Measurements from ENCODE around the gene VPS13C.

DNA sequence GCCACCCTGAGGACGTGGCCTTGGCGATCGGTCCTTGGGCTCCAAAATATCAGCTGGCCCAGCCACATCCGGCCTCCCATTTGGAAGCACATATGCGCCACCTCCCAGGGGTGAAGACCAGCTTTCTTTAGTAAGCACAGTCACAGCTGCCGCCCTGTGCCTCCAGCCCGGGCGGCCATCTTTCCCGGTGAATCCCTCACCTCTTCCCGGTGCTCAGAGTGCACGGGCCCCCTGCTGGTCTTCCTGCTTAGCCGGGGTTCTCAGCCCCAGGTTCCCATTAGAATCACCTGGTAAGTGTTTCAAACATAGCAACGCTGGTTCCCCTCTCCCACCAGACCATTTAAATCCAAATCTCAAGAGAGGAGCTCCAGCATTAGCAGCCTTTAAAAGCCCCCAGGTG is 232.2 kb downstream of the VPS13C start:
- no peak for TF ChIP-seq ELF4 (IDR thresholded peaks at IDR 0.05)
- TF ChIP-seq SUZ12 (IDR thresholded peaks at IDR 0.05) = no peak
- no peak for TF ChIP-seq FOXM1 (IDR thresholded peaks at IDR 0.05; ENCODE audit: borderline replicate concordance)
- TF ChIP-seq FOXA1 (IDR thresholded peaks at IDR 0.05) = no peak
- TF ChIP-seq FOXK2 (IDR thresholded peaks at IDR 0.05) = no peak
- no peak for TF ChIP-seq BHLHE40 (IDR thresholded peaks at IDR 0.05; ENCODE audit: borderline replicate concordance)
- no peak for TF ChIP-seq ZNF384 (IDR thresholded peaks at IDR 0.05)
- no peak for TF ChIP-seq TARDBP (IDR thresholded peaks at IDR 0.05)
- no peak for TF ChIP-seq SP1 (IDR thresholded peaks at IDR 0.05)
- no peak for TF ChIP-seq NFRKB (IDR thresholded peaks at IDR 0.05)
- no peak for TF ChIP-seq ARNT (IDR thresholded peaks at IDR 0.05)
- no peak for TF ChIP-seq L3MBTL2 (conservative IDR thresholded peaks at IDR 0.05)
- TF ChIP-seq LEF1 (IDR thresholded peaks at IDR 0.05; ENCODE audit: borderline replicate concordance) = no peak
- TF ChIP-seq, protein P1, sequence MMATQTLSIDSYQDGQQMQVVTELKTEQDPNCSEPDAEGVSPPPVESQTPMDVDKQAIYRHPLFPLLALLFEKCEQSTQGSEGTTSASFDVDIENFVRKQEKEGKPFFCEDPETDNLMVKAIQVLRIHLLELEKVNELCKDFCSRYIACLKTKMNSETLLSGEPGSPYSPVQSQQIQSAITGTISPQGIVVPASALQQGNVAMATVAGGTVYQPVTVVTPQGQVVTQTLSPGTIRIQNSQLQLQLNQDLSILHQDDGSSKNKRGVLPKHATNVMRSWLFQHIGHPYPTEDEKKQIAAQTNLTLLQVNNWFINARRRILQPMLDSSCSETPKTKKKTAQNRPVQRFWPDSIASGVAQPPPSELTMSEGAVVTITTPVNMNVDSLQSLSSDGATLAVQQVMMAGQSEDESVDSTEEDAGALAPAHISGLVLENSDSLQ (IDR thresholded peaks at IDR 0.05) = no peak
